Parathyroid adenoma (tissue), 2 donors: ENCODE measurements around the gene BRPF1.
"Not testable (repeated sequence)": the region's sequence is repeated elsewhere in the genome, so short reads cannot be mapped to it uniquely, and the experiment has no call there.

Experiments
- H2AFZ ChIP-seq: fragments of 300-600 bp; sonication (generic); one replicate; pipeline ENCODE4 v1.7.0; 2017; ENCODE audit warnings: antibody characterized with exemption, mild to moderate bottlenecking
- H3K27ac ChIP-seq: fragments of 300-600 bp; sonication (generic); one replicate; pipeline ENCODE4 v1.7.0; 2017
- H3K27me3 ChIP-seq: fragments of 300-600 bp; sonication (generic); one replicate; pipeline ENCODE4 v1.7.0; 2017; ENCODE audit warnings: low read length; ENCODE audit not compliant: control insufficient read depth, insufficient read depth
- H3K36me3 ChIP-seq: fragments of 300-600 bp; sonication (generic); one replicate; pipeline ENCODE4 v1.7.0; 2017; ENCODE audit warnings: low read length; ENCODE audit not compliant: control insufficient read depth, insufficient read depth
- H3K4me1 ChIP-seq: fragments of 300-600 bp; sonication (generic); one replicate; pipeline ENCODE4 v1.7.0; 2017; ENCODE audit warnings: control low read depth
- H3K4me2 ChIP-seq: fragments of 300-600 bp; sonication (generic); one replicate; pipeline ENCODE4 v1.7.0; 2017; ENCODE audit warnings: low read length
- H3K4me3 ChIP-seq: fragments of 300-600 bp; sonication (generic); one replicate; pipeline ENCODE4 v1.7.0; 2017; ENCODE audit warnings: low read depth, low read length
- H3K79me2 ChIP-seq: fragments of 300-600 bp; sonication (generic); one replicate; pipeline ENCODE4 v1.7.0; 2017; ENCODE audit warnings: control low read depth
- H3K9ac ChIP-seq: fragments of 300-600 bp; sonication (generic); one replicate; pipeline ENCODE4 v1.7.0; 2017; ENCODE audit warnings: mild to moderate bottlenecking
- H3K9me3 ChIP-seq: fragments of 300-600 bp; sonication (generic); one replicate; pipeline ENCODE4 v1.7.0; 2017; ENCODE audit warnings: low read length; ENCODE audit not compliant: control insufficient read depth
- TF ChIP-seq, protein P1 (sequence below): fragments of 300-600 bp; sonication (generic); IDR thresholded peaks from one replicate; pipeline ENCODE4 v1.7.0; 2017; ENCODE audit warnings: antibody characterized with exemption, mild to moderate bottlenecking
- donor health status: primary hyperparathyroidism.

The BRPF1 gene

DNA sequence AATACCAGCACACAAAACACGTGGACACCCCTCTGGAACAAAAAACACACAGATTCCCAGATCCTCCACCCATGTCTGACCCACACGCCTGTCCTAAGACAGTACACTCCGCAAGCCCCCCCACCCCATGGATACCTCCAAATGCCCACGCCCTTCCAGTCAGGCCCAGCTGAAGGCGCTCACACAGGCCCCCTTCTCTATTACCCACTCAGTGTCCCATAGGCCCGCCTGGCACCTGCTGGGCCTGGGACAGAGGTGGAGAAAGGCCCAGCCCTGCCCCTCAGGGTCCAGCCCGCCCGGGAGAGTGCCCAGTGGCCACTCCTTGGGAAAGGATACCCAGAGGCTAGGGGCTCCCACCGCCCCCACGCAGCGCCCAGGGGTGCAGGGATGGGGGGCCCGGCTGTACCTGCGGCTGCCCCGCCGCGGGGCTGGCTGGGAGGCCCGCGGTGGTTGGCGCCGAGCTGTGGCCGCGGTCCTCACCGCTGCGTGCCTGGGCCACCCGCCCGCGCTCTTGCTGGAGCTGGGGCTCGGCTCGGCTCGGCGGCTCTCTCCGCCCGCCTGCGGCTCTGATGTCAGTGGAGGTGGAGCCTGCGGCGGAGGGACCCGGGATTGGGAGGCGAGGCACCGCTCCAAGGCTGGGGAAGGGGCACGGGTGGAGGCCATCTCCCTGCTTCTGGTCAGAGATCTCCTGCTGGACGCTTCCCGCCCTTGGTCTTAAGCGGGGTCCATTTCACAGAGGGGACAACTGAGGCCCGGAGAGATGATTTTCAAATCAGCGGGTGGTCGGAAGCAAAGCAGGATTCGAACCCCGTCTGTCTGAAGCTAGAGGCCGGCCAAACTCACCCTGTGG is 38.1 kb downstream of the BRPF1 start, which contains the start of gene CAMK1:
Gene CAMK1, minus strand, starts transcription at position 522 of the 850 bp plus-strand sequence. CDS start 2,198 bp downstream, outside the sequence.
- H3K27me3 ChIP-seq = no peaks in the 10 kb centered on the region
- peak within 1 kb of the TSS; percentile 82 for H2AFZ ChIP-seq
- peak within 1 kb of the TSS; percentile 83 for H3K4me3 ChIP-seq
- peak within 1 kb of the TSS; percentile 60 for H3K27ac ChIP-seq
- H3K4me1 ChIP-seq = peaks cover 13% of the 10 kb centered on the region
- peak within 1 kb of the TSS; percentile 97 for H3K4me2 ChIP-seq
- no peaks in the 10 kb centered on the region for H3K79me2 ChIP-seq
- no peaks in the 10 kb centered on the region for H3K9me3 ChIP-seq
- no peaks in the 10 kb centered on the region for H3K36me3 ChIP-seq
- TF ChIP-seq, protein P1, sequence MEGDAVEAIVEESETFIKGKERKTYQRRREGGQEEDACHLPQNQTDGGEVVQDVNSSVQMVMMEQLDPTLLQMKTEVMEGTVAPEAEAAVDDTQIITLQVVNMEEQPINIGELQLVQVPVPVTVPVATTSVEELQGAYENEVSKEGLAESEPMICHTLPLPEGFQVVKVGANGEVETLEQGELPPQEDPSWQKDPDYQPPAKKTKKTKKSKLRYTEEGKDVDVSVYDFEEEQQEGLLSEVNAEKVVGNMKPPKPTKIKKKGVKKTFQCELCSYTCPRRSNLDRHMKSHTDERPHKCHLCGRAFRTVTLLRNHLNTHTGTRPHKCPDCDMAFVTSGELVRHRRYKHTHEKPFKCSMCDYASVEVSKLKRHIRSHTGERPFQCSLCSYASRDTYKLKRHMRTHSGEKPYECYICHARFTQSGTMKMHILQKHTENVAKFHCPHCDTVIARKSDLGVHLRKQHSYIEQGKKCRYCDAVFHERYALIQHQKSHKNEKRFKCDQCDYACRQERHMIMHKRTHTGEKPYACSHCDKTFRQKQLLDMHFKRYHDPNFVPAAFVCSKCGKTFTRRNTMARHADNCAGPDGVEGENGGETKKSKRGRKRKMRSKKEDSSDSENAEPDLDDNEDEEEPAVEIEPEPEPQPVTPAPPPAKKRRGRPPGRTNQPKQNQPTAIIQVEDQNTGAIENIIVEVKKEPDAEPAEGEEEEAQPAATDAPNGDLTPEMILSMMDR = no peak
- H3K9ac ChIP-seq = peak within 1 kb of the TSS; percentile 42

DNA sequence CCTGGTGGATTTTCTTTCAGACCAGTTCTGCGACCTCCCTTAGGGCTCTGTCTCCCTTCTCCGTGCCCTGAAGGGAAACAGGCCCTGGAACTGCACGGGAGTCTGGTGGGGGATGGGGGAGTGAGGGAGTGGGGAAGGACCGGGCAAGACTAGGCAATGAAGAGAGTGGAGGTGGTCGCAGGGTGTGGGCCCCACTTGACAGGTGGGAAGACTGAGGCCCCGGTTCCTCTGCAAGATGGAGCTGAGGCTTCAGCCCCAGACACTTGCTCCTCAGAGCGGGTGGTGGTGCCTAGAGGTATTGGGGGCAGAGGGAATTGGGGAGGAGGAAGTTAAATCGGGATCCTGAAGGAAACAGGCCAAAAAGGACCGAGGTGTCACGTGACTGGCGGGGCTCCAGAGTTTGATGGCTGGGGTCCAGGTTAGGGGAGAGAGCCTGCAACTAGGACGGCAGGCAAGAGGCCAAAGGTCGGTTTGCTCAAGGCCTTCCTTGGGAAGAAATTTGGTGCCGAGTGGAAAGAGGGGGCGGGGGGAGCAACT is 38.8 kb downstream of the BRPF1 start:
- Histone ChIP-seq H3K79me2 (no peaks in the 10 kb centered on the region), H3K9ac (no peak overlapping the region), H2AFZ (peak overlapping the region; percentile 82), H3K4me2 (peak overlapping the region; percentile 97), H3K27ac (peak overlapping the region; percentile 25), H3K9me3 (no peaks in the 10 kb centered on the region), H3K4me3 (peak overlapping the region; percentile 83), H3K4me1 (peaks cover 13% of the 10 kb centered on the region), H3K36me3 (no peaks in the 10 kb centered on the region), H3K27me3 (no peaks in the 10 kb centered on the region)
- TF ChIP-seq, protein P1 = no peak

DNA sequence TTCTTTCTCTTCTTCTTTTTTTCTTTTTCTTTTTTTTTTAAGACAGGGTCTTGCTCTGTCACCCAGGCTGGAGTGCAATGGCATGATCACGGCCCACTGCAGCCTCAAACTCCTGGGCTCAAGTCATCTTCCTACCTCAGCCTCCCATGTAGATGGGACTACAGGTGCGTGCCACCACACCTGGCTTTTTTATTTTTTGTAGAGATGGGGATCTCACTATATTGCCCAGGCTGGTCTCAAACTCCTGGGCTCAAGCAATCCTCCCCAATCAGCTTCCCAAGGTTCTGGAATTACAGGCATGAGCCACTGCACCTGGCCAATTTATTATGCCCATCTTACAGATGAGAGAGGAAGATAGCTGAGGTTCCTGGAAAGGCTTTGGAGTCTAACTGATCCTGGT is 39.5 kb downstream of the BRPF1 start:
- H3K27me3 ChIP-seq, H3K4me3 ChIP-seq, H3K79me2 ChIP-seq, H3K27ac ChIP-seq, H3K9me3 ChIP-seq, H3K36me3 ChIP-seq, H2AFZ ChIP-seq, H3K9ac ChIP-seq, H3K4me2 ChIP-seq: not testable (repeated sequence)
- peaks cover 13% of the 10 kb centered on the region for H3K4me1 ChIP-seq

DNA sequence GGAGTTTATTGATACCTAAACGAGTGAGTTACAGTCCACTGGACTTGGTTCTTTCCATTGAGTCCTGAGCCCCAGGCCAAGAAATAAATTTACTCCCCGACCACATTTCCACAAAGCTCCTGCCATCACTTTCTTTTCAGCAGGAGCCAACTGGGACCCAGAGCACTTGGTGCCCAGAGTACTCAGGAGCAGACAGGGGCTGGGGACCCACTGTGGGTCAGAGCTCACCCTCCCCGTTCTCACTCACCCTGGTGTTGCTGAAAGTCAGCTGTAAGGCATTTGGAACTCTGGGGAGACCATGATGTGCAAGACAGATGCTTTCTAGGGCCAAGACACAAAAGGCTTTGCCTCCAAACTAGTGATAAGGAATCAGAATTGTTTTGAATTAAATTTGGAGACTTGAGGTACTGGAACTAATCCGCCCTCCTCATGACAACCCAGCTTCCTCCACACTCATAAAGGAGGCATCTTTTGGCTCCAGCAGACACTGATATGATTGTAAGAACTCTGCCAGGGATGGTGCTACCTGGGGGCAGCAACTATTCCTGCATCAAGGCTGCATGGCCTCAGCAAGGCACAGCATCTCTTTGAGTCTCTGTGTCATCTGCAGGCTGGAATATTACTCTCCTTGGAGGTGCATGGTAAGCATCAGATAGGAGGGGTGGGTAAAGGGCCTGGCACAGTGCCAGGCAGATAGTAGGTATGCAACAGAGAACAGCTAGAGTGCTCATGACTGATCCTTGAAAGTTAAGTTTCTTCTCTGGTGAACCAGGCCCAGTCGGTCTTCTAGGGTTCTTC is 45.6 kb downstream of the BRPF1 start:
- TF ChIP-seq, protein P1 = no peak
- H3K4me1 ChIP-seq = no peaks in the 10 kb centered on the region
- H3K36me3 ChIP-seq = no peaks in the 10 kb centered on the region

DNA sequence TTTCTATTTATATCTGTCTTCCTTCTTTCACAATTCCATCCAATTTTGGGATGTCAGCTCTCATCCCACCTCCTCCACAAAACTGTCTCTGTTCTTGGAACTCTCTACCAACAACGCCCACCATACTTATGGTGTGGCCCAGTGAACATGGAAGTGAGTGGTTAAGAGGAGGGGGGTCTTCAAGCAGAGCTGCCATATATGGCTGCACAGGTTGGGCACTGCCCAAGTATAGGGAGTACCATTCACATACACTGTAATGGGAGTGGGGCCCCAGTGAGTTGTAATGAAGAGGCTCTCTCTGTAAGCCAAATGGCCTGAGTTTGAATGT is 46.1 kb downstream of the BRPF1 start:
- no peak overlapping the region for H3K4me3 ChIP-seq
- no peak overlapping the region for H3K27ac ChIP-seq
- no peaks in the 10 kb centered on the region for H3K79me2 ChIP-seq
- H3K9me3 ChIP-seq = no peaks in the 10 kb centered on the region
- no peak overlapping the region for H3K9ac ChIP-seq
- no peaks in the 10 kb centered on the region for H3K36me3 ChIP-seq
- TF ChIP-seq, protein P1 = no peak
- H3K27me3 ChIP-seq = no peaks in the 10 kb centered on the region
- no peak overlapping the region for H2AFZ ChIP-seq
- no peaks in the 10 kb centered on the region for H3K4me1 ChIP-seq
- H3K4me2 ChIP-seq = no peak overlapping the region

More for the DNA sequence above, 45.6 kb downstream of the BRPF1 start:
- H3K9ac ChIP-seq = no peak overlapping the region
- H3K4me2 ChIP-seq = no peak overlapping the region
- H3K4me3 ChIP-seq = no peak overlapping the region
- no peak overlapping the region for H3K27ac ChIP-seq
- no peaks in the 10 kb centered on the region for H3K27me3 ChIP-seq
- H2AFZ ChIP-seq = no peak overlapping the region
- no peaks in the 10 kb centered on the region for H3K9me3 ChIP-seq
- no peaks in the 10 kb centered on the region for H3K79me2 ChIP-seq
